Fibroblast of upper back skin (primary cell): Measurements from ENCODE around the gene IGFBP3.
"Not testable (repeated sequence)": the region's sequence is repeated elsewhere in the genome, so short reads cannot be mapped to it uniquely, and the experiment has no call there.

Source experiments
- DNase-seq: peaks from one replicate; pipeline ENCODE4 v3.0.0-alpha.2; 2013

Gene IGFBP3, protein sequence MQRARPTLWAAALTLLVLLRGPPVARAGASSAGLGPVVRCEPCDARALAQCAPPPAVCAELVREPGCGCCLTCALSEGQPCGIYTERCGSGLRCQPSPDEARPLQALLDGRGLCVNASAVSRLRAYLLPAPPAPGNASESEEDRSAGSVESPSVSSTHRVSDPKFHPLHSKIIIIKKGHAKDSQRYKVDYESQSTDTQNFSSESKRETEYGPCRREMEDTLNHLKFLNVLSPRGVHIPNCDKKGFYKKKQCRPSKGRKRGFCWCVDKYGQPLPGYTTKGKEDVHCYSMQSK

DNA sequence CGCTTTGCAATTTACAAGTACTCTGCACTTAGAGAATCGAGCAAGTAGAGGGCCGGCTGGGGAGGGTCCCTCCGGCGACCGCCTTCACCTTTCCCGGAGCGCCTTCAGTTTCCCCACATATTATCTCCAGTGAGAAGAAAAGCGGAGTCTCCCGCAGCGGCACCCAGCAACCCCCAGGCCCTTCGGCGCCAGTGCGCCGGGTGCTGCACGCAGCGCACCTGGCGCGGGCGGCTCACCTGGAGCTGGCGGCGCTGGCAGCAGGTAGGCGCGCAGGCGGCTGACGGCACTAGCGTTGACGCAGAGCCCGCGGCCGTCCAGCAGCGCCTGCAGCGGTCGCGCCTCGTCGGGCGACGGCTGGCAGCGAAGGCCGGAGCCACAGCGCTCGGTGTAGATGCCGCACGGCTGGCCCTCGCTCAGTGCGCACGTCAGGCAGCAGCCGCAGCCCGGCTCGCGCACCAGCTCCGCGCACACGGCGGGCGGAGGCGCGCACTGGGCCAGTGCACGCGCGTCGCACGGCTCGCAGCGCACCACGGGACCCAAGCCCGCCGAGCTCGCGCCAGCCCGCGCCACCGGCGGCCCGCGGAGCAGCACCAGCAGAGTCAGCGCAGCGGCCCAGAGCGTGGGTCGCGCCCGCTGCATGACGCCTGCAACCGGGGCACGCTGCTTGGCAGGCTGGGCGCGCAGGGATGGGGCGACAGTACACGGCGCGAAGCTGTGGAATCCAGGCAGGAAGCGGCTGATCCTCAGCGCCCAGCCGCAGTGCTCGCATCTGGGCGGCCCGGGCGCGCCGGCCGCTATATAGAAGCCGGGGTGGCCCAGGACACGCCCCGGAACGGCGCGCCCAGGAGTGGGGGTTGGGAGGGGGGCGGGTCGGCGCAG, at the start of gene IGFBP3:
IGFBP3 (minus strand) TSS at position 771 of the 879 bp plus-strand sequence; CDS start at position 639, 132 bp downstream.
- peak; percentile 49 for DNase-seq

DNA sequence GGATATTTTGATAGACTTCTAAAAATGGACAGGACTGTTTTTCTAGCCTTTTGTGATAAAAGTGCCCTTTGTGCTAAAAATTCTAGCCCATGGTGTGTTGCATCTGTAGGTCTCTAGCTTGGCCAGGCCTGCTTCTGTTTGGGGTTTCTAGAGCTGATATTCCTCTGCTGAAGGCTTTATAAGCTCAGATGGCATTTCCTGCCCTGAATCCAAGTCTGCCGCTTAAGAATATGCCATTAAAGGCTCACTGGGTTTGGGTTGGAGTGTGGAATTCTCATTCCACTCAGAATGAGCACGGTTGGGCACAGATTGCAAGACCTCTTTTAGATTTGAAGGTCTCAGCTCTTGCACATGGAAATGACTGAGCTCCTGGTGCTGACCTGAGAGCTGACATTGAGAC, 49.4 kb upstream of the IGFBP3 start:
- DNase-seq = no peak

DNA sequence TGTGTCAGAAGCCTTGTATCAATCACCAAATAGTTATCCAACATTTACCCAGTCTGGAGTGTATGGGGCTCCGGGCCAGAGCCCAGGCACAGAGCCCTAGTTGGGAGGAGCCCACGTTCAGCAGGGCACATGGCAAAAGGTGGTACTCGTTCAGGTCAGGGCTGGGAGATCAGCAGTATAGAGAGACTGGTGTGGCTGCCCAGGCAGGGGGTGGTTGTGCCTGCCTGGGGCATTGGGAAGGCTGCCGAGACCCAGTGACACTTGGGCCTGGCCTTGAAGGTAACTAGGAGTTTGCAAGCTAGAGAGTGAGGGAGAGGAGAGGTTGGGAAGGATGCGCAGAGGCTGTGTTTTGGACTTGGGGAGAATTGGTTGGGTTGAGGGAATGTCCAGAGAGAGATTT, 48.9 kb upstream of the IGFBP3 start:
- no peak for DNase-seq

DNA sequence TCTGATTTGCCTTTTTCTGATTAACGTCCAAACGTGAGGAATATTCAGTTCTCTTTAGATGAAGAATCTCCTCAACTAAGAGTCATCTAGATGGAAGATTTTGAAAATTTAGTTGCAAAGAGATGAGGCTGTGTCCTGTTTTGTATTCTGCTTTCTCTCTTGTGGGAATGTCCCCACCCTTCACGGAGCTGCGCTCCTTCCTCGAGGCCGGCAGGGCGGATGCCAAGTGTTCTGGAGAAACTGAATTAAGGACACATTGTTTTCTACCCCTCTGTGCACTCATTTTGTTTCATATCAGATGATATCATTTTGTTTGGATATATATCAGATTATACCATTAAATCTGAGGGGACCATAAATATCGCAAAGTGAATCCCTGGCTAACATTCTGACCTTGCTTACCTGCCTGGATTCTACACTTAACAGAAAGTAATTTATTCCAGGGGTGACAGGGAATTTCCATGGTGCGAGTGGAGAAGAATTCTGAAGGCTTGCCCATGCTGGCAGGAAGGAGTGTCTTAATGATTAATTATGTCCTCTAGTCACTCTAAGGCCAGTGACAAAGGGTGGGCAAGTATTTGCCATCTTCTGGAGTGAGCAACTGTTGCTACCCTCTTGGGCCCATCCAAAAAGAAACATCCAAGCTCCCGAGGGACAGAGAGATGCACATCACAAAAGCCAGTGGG, 47.9 kb upstream of the IGFBP3 start:
- DNase-seq = no peak

DNA sequence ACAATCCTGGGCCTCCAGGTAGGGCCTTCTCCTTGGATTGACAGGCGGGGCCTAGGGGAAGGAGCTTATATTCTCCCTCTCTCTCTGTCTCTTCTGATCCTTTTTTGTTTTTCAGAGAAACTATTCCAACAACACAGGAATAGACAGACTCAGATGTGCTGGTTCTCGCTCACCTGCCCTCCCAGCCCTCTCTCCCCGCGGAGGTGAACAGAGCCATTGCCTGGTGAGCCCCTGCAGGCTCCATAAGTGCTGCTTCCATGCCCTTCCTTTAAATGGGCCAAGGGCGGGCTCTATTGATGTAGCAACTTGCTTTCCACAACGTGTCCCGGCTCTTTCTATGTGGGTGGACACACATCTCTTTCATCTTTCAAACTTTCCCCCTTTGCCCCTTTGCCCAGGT, 47.2 kb upstream of the IGFBP3 start:
- no peak for DNase-seq

DNA sequence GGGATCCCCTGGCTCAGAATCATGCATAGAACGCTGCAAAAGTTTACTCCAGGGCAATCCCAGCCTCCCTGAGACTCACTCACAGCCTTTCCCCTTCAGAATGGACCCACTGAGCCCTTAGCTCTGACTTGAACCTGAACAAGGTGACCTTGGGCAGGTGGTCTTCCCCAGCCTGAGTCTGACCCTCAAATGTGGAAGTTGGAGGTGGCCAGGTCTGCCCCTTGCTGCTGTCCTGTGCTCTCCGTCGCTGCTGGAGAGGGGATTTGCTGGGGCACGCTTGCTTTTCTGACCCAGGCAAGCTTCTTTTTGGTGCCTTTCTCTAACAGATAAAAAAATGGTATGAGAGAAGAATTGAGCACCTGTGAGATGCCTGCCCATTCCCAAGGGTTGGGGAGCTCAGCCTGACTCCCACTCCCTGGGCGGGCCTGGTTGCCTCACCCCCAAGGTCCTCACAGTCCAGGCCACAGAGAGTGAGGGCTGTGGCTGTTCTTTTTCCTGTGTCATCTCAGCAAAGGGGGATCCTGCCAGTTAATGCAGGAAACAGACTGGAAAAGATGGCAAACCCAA, 46.6 kb upstream of the IGFBP3 start:
- no peak for DNase-seq

DNA sequence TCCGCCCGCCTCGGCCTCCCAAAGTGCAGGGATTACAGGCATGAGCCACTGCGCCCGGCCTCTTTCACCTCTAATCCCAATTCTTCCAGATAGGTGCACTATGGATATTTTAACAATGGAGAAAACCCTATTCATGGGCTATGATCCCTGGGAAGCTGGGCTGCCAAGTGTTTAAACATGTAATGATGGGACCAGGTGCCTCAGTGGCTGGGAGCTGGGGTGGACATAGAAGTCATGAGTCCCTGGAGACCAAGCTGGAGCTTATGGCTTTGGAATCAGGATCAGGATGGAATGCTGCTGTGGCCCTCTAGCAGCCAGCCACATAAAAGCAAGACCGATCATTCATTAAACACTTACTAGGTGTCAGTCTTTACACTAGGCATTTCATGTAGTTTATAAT, 41.8 kb upstream of the IGFBP3 start:
- no peak for DNase-seq

DNA sequence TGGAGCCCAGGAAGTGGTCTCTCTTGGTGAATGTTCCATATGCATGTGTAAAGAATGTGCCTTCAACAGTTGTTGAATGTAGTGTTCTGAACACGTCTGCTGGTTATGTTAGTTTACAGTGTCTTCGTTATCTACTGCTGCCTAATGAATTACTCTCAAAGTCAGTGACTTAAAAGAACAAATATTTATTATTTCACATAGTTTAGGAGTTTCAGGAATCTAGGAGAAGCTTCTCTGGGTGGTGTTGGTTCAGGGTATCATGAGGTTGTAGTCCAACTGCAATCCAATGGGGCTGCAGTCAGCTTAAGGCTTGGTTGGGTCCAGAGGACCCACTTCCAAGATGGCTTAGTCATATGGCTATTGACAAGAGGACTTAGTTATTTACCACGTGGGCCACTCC, 36.6 kb upstream of the IGFBP3 start:
- no peak for DNase-seq

DNA sequence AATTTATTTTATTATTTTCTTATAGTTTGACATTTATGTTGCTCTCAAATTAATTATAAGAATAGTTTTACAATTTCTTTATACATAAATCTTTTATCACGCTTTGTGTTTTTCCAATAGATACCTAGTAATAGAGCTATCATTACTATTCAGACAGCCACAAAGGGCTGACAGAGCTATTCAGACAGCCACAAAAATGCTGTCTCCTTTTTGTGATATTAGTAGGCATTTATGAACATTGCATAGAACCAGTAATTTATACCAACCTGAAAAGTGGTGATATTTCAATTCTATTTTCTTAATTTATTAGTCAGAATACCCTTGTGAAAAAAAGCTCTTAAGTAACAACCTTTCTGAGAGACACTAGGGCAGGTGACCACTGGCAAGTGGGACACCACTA, 34.2 kb upstream of the IGFBP3 start:
- DNase-seq = peak; percentile 48

DNA sequence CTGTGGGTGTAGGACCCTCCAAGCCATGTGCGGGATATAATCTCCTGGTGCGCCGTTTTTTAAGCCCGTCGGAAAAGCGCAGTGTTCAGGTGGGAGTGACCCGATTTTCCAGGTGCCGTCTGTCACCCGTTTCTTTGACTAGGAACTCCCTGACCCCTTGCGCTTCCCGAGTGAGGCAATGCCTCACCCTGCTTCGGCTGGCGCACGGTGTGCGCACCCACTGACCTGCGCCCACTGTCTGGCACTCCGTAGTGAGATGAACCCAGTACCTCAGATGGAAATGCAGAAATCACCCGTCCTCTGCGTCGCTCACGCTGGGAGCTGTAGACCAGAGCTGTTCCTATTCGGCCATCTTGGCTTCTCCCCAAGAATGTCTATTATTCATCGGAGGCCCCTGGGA, 32.0 kb upstream of the IGFBP3 start:
- not testable (repeated sequence) for DNase-seq

DNA sequence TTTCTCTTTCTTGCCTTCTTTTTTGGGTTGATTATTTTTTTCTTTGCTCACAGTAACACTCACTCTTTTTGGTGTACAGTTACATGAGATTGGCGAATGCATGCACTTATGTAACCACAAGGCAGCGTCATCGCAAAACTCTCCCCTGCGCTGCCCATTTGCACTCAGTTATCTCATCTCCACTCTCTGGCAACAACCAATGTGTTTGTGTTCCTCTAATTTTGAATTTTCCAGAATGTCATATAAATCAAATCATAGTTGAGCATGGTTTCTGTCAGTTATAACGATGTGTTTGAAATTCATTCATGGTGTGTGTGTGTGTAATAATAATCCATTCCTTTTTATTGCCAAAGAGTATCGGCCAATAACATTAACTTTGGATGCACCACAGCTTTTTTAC, 23.0 kb upstream of the IGFBP3 start:
- DNase-seq = no peak

DNA sequence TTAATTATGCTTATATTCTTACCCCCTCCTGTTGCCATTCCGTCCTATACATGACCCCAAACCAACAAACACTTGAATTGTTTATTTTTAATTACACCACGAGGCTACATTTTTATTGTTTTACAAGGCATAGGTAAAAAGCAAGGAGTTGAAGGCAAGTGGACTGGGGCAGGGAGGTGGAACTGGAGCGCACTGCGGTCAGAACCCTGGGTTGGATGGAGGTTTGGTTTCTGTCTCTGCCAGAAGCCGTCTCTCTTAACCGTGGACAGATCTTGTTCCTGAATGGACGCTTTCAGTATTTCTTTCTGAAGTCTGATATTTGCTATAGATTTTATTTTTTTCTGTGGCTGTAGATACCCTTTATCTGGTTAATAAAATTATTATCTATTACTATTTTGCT, 19.9 kb upstream of the IGFBP3 start:
- no peak for DNase-seq

DNA sequence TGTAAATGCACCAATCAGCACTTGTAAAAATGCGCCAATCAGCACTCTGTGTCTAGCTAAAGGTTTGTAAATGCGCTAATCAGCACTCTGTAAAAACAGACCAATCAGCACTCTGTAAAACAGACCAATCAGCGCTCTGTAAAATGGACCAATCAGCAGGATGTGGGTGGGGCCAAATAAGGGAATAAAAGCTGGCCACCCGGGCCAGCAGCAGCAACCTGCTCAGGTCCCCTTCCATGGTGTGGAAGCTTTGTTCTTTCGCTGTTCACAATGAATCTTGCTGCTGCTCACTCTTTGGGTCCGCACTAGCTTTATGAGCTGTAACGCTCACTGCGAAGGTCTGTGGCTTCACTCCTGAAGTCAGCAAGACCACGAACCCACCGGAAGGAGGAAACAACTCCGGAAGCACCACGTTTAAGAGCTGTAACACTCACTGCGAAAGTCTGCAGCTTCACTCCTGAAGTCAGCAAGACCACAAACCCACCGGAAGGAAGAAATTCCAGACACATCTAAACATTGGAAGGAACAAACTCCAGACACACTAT, 19.2 kb upstream of the IGFBP3 start:
- not testable (repeated sequence) for DNase-seq

DNA sequence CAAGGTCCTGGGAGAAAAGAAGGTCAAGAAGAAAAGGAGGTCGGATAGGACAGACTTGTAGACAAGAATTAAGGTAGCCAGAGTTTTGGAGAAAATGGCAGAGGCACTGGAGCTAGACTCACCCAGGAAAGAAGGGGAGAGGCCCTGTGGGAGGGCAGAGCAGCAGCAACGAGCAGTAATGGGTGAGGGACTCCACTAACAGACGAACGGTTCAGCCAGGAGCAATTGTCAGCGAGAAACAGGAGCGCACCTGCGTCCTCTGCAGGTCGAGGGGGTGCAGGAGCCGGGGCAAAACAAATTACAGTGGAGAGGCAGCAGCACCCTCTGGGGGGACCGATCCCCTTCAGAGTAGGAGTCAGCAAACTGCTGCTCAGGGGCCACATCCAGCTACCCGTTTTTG, 18.5 kb upstream of the IGFBP3 start:
- no peak for DNase-seq

DNA sequence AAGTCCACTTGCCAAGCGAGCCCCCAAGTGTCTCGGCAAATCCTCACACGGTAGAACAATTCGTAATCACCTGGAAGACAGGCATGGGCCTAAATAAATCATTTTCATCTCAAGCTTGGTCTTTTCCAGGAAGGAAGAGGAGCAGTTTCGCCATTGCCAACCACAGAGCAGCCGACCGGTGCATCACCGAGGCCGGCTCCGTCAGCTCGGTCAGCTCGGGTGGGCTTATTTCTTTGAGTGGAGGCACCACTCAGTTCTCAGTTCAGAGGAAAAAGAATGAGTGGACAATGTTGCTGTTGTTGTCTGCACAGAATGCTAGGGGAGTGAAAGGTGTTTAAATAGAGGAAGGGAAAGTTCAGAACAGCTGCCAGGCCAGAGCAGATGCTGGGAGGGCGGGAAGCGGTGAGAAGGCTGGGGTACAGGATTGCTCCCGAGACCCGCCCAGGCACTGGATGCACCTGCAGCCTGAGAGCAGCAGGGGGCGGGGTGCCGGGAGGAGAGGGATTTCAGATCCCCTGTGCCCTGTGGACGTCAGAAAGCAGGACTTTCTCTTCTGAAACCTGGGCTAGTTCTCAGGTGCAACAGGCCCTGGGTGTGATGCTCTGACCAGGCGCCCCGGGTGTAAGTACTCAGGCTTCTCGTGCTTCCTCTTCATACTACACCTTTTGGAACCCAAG, 17.7 kb upstream of the IGFBP3 start:
- no peak for DNase-seq

DNA sequence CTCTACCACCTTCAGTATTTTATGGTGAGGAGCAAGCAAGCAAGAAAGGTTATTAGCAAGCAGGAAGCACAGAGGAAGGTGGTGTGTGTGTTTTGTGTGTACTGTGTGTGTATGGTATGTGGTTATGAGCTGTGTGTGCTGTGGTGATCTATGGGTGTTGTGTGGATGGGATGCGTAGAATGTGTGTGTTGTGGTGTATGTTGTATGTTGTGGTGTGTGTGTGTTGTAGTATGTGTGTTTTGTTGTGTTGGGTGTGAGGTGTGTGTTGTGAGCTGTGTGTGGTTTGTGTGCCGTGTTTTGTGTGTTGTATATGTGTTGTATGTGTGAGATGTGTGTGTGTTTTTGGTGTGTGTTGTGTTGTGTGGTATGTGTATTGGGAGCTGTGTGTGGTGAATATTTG, 16.8 kb upstream of the IGFBP3 start:
- no peak for DNase-seq

DNA sequence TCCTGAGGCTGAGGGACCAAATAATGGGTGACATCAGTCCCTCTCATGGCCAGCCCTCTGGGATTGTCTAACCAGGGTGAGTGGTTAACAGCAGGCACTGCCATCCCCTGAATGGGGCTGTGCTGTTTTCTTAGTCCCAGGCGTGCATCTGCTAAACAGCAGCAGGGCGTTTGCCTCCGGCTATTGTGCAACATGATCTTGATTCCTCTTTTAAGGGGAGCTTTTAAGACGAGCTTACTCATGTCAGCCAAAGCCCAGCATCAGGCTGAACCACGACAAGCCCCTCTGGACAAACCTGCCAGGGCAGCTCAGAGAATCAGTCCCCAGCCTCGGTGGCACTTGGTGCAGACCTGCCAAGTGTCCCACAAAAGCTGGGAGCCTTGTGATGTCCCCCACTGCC, 16.2 kb upstream of the IGFBP3 start:
- no peak for DNase-seq

DNA sequence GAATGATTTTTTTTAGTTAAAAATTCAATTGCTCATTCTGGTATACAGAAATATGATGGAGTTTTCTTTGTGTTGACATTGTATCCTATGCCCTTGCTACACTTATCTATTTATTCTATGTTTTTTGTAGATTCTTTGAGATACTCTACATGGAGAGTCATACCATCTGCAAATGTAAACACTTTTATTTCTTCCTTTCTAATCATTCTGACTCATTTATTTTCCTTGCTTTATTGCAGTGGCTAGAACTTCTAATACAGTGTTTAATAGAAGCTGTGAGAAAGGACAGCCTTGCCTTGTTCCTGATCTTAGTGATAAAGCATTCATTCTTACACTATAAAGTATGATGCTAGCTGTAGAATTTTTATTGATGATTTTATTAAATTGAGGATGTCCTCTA, 9.9 kb upstream of the IGFBP3 start:
- no peak for DNase-seq

DNA sequence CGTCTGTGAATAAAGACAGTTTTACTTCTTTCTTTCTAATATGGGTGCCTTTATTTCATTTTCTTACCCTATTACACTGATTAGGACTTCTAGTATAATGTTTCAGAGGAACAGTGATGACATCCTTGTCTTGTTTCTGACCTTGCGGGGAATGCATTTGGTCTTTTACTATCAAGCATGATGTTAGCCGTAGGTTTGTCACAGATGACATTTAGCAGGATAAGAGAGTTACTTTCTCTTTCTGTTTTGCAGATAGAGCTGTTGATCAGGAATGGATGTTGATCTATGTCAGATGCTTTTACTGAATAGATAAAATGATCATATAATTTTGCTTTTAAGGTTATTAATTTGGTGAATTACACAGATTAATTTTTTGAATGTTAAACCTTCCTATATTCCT, 6.6 kb upstream of the IGFBP3 start:
- no peak for DNase-seq

DNA sequence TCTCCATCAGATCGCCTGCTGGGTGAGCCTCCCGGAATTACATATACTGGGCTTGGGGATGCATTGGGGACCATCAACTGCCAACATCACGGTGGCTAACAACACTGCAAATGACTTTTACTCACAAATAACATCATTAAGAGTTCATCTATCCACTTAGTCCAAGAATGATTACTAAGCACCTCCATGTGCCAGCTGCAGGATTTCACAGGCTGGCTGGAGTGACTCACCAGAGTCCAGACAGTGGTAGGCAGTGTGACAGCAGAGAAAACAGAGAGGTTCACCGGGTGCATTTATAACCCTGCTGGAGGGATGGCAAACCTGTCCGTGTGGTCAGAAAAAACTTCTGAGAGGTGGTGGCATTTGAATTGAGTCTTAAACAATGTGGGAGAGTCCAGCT, 3.2 kb upstream of the IGFBP3 start:
- DNase-seq = peak; percentile 72

DNA sequence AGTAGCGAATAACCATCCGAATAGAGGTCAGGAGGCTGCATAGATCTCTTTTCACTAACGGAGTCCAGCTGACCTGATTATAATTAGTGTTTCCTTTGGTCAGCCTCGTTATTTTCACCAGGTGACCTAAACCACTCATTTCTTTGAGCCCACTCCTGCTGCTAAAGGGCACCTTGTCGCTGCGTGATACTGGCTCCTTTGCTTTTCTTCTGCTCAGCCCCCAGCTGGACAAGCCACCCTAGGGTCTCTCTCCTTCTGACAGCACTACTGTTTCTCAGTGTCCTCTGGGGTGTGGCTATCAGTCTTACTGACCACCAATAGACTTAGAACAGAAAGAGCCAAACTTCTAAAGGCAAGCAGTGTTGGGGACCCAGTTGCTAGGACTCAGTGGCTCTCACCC, 2.7 kb upstream of the IGFBP3 start:
- no peak for DNase-seq

DNA sequence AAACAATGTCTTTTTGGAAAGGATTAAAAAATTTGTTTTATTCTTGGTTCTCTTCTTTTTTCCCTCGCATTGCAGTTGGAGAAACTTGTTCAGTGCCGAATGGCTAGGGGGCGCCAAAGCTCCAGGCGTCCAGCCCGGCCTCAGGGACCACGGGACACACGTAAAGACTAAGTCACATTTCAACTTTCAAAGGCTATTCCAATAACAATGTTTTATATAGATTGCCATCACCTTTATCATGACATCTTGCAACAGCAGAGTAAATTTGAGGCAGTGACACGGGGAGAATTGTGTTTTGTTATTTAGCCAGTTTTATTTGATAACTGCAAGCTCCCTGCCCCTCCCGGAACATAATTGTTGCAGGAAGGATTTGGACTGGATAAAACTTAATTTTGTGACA, 2.2 kb upstream of the IGFBP3 start:
- DNase-seq = peak; percentile 70

DNA sequence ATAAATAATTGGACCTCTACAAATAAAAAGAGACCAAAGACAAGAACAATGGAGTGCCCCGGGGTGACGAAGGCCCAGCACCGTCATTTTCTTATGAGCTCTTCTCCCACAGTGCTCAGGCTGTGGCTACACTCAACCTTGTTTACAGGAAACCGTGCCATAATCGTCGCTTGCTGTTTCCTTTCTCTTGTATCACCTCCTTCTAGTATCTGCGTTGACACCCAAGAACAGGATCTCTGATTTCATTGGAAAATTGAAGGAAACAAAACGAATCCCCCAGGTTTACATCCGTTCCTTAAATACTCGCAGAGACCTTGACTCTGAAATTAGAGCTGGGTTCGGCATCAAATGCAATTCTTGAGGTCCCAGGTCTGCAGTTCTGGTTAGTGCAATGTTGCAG, 1.7 kb upstream of the IGFBP3 start:
- DNase-seq = no peak
